Fibroblast of lung (primary cell): ENCODE measurements around the gene ZBTB7B.

Experiments
- EZH2 ChIP-seq: IDR thresholded peaks from 2 replicates; pipeline ENCODE4 v1.5.1; 2012; ENCODE audit warnings: low read length, control low read depth, mild to moderate bottlenecking; ENCODE audit errors: missing control alignments
- TF ChIP-seq, protein P1 (sequence below), 2 donors: IDR thresholded peaks in 1 of 2; conservative IDR thresholded peaks in 1 of 2; 1 replicate in 1 of 2; 2 replicates in 1 of 2; pipeline ENCODE4 v1.5.1; 2011 to 2012; ENCODE audit warnings: low read length in 2 of 2, control low read depth in 1 of 2, inconsistent platforms in 1 of 2, low read depth in 1 of 2, mild to moderate bottlenecking in 1 of 2

DNA sequence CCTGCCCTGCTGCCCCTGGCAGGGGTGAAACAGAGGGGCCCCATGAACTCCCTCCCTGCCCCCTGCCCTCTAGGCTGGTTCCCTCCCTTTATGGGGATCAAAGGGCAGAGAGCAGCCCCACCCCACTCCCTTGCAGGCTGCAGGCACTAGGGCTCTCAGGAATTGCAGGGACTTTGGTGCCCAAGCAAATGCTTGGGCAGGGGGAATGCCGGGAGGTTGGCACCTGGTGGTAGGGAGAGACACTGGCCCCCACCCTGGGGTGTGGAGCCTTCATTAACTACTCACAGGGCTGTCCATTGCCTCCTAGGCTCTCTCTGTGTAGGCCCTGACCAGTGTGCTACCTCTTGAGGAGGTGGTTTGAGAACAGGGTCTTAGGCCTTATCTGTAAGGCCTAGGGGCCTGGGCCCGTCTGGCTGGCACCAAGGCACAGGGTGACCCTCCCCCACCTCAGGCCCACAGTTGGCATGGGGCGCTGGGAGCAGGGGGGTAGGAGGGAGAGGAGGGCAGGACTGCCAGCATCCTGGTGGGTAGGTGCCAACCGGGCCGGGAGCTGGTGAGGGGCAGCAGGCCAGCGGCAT, 4.7 kb downstream of the ZBTB7B start:
- TF ChIP-seq, protein P1, sequence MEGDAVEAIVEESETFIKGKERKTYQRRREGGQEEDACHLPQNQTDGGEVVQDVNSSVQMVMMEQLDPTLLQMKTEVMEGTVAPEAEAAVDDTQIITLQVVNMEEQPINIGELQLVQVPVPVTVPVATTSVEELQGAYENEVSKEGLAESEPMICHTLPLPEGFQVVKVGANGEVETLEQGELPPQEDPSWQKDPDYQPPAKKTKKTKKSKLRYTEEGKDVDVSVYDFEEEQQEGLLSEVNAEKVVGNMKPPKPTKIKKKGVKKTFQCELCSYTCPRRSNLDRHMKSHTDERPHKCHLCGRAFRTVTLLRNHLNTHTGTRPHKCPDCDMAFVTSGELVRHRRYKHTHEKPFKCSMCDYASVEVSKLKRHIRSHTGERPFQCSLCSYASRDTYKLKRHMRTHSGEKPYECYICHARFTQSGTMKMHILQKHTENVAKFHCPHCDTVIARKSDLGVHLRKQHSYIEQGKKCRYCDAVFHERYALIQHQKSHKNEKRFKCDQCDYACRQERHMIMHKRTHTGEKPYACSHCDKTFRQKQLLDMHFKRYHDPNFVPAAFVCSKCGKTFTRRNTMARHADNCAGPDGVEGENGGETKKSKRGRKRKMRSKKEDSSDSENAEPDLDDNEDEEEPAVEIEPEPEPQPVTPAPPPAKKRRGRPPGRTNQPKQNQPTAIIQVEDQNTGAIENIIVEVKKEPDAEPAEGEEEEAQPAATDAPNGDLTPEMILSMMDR (conservative IDR thresholded peaks at IDR 0.05 in 1 of 2, IDR thresholded peaks at IDR 0.05 in 1 of 2; ENCODE audit: low read depth in 1 of 2, low read length in 2 of 2) = no peak
- TF ChIP-seq EZH2 = no peak
